ENCODE measurements around the gene CEMIP.

GRCh38 chr15:80989081-80989517 is 209.9 kb downstream of the CEMIP start:
- TF ChIP-seq CTCF (IDR thresholded peaks at IDR 0.05) (no peak), POLR2A (IDR thresholded peaks at IDR 0.05) (no peak)

Data from lower leg skin (tissue), 3 donors.